ENCODE measurements around the gene MRPL34.
A peak's percentile ranks its signal among the peaks of the same experiment; 100 is the strongest.

MRPL34 gene

DNA sequence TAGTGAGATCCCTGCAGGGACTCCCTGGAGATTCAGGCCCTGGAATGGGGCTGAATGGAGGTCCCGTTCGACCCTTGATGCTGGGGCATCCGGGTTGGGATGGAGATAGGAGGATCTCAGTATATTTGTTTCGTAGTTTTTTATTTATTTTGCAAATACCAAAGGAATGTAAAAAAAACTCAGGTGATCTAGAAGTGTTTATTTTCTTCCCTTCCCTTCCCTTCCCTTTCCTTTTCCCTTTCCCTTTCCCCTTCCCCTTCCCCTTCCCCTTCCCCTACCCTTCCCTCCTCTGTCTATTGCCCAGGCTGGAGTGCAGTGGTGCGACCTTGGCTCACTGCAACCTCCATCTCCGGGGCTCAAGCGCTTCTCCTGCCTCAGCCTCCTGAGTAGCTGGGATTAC lies 36.2 kb downstream of the MRPL34 start:
- no peak for DNase-seq

DNA sequence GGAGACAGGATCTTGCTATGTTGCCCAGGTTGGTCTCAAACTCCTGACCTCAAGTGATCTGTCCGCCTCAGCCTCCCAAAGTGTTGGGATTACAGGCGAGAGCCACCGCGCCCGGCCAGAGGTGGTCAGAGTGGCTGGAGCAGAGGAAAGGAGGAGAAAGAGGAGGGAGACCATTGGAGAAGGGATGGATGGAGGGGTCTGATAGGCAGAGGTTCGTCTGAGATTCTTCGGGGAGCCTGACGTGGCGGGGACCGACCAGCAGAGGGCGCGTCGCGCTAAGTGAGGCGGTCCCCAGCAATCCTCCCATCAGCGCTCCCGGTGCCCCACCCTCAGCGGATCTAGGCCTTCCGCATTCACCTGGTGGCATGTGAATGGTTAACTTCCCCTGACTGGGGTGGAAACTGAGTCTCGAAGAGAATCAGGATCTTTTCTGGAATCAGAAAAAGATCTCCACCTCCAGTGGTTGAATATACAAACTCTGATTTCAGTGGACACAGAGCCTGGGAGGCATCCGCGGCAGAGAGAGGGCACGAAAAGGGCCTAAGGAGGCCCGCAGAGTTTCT lies 40.5 kb downstream of the MRPL34 start:
- DNase-seq, result peak; percentile 63

DNA sequence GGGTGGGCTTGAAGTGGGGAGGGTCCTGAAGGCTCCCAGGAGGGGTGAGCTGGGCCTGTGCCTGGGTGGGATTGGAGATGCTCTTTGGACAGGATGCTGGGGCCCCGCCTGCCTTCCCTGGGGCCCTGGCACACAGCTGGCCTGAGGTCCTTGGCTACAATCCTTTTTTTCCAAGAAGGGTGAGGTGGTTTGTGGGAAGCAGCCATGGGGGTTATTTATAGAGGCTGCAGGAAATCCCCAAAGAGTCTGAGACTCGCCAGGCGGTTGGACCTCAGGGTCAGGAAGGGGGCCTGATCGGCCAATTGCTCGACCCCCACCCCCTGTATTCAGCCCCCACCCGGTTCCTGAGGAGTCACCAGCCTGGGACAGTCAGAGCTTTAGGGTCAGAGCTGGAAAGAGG lies 41.7 kb downstream of the MRPL34 start:
- DNase-seq, result no peak

DNA sequence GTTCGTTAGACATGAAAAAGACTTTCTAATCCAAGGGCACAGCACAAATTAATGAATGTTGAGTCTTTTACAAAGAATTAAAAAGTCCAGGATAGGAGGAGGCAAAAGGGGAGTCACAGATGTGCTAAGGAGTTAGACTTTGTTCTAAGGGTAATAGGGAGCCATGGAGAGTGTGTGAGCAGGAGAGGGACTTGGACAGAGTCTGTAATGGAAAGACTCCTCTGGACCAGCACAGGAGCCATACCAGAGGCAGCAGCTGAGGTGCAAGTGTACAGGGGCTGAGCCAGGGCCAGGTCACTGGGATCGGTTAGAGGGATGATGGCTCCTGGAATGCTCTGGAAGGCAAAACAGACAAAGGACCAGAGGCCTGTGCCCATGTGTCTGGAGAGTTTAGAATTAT lies 42.2 kb downstream of the MRPL34 start:
- no peak for DNase-seq

DNA sequence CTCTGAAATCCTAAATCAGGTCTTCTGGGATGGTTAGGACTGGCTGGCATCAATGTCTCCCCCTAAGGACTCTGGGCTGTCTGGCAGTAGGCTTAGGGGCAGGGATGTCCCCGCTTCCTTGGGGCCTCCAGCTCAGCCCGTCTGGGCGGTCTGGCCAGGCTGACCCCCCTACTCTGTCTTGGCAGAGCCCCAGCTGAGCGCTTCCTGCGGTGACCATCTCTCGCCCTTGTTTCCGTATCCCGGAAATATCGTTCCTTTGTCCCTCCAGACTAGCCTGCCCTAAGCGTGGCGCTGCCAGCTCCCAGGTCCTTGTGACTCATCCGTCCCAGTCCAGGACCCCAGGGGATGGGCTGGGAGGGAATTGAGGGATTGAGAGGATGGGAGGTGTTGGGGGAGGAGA lies 43.0 kb downstream of the MRPL34 start:
- DNase-seq, result no peak

DNA sequence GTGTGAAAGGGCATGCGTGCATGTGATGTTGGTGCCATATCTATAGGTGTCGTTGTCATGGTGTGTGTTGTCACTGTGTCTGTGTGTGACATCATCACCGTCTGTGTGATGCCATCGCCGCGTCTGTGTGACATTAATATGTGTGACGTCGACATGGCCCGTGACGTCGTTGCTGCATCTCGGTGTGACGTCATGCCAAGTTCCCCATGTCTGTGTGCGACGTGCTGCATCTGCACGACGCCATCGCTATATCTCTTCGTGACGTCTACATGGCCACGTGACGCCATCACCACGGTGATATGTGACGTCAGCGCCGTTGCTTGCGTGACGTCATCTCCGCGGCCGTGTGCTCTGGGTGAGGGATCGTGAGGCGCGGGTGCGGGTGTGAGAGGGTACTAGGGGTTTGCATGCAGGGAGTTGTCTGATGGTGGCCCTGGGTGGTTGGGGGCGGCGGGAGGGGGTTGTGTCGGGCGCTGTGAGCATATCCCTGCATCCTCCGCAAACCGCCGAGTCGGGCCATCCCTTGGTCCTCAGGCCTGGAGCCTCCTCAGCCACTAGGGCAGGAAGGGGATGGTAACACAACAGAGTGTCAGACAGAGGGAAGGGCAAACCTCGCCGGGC lies 46.3 kb downstream of the MRPL34 start:
- DNase-seq, result no peak

DNA sequence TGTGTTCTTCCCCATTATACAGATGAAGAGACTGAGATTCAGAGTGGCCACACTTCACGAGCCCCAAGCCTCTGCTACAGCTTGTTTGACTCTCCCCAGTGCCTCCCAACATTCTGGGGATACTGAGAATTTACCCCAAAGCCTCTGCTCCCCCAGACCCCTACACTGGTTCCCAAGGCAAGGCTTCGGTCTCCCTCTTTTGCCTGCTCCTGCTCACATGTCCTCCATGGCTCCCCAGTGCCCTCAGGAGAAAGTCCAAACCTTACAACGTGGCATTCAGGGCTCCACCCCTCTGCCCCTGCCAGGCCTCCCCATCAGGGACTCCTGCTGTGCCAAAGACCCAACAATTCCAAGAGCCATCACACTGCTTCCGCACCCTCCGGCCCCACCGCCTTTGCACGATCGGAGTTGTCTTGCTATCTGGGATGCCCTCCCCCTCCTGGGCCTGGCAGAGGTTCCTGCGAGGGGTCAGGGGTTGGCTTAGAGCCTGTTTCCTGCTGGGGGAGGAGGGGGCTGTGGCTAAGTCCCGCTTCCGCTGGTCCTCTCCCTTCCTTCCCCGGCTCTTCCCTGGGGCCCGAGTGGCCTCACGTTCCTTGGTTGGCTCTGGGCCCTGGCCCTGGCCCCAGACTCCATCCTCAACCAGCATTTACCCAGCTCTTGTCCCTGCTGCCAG lies 47.1 kb downstream of the MRPL34 start:
- DNase-seq, result no peak

DNA sequence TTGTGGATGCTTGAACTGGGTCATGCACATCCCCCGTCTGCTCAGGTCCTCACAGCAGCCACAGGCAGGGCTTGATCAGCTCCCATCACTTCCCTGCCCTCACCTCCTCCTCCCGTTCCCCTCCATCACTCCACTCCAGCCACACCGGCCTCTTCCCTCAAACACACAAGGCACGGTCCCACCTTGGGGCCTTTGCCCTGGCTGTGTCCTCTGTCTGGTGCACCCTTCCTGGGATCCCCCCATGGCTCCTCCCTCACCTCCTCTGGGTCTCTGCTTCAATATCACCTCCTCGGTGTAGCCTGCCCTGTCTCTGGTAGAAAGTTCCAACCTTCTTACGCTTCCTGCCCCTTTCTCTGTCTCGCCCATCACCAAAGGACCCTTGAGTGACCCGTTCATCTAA lies 47.7 kb downstream of the MRPL34 start:
- DNase-seq, result no peak
